ENCODE data around the gene ACOT7. TPM values are rescaled to one million over a fixed set of nuclear protein-coding genes. Genes with fewer than 3 reads are reported as not detected.

ACOT7 gene
- total RNA-seq, 1 experiment from 2014 or later, result 120 TPM

DNA sequence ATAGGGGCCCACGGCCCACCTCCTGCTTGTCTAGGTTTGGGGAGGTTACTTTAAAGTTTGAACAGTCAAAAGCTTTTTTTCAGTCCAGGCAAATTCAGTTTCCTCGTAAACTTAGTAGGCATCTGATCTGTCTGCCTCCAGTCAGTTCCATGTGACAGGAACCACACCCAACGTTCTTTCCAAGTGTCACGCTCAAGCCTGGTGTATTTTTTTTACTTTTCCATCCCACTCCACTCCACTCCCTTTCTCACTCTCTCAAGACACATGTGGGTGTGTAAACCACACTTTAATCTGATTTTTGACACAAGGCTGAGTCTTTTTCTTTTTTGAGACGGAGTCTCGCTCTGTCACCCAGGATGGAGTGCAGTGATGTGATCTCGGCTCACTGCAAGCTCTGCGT lies 72.4 kb downstream of the ACOT7 start:
- Histone ChIP-seq H3K4me1 (ENCODE audit: control insufficient read depth, insufficient read depth, low read length) (no peaks in the 10 kb centered on the region), H3K36me3 (ENCODE audit: control insufficient read depth, insufficient read depth, low read length) (no peaks in the 10 kb centered on the region), H3K9me3 (ENCODE audit: control insufficient read depth, insufficient read depth, low read depth, low read length) (no peaks in the 10 kb centered on the region), H3K27me3 (ENCODE audit: control insufficient read depth, insufficient read depth, low read length) (no peaks in the 10 kb centered on the region), H3K4me3 (ENCODE audit: low read depth in 2 of 2, low read length in 2 of 2) (no peak overlapping the region), H3K27ac (ENCODE audit: low read length) (no peak overlapping the region)
- DNase-seq (ENCODE audit: low read depth, low spot score), result no peak
- in situ Hi-C loops (cut with HindIII; ENCODE audit: low pct_unique_long_range_greater_than_20kb, low sequenced_read_pairs), result no loop called here
- TF ChIP-seq SIN3A (IDR thresholded peaks at IDR 0.05; ENCODE audit: borderline replicate concordance, insufficient read depth, low read depth, low read length) (no peak), POLR2AphosphoS5 (IDR thresholded peaks at IDR 0.05; ENCODE audit: low read depth, low read length) (no peak), TCF7L2 (IDR thresholded peaks at IDR 0.05; ENCODE audit: low read depth, low read length) (no peak)
- TF ChIP-seq, protein P1, sequence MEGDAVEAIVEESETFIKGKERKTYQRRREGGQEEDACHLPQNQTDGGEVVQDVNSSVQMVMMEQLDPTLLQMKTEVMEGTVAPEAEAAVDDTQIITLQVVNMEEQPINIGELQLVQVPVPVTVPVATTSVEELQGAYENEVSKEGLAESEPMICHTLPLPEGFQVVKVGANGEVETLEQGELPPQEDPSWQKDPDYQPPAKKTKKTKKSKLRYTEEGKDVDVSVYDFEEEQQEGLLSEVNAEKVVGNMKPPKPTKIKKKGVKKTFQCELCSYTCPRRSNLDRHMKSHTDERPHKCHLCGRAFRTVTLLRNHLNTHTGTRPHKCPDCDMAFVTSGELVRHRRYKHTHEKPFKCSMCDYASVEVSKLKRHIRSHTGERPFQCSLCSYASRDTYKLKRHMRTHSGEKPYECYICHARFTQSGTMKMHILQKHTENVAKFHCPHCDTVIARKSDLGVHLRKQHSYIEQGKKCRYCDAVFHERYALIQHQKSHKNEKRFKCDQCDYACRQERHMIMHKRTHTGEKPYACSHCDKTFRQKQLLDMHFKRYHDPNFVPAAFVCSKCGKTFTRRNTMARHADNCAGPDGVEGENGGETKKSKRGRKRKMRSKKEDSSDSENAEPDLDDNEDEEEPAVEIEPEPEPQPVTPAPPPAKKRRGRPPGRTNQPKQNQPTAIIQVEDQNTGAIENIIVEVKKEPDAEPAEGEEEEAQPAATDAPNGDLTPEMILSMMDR (IDR thresholded peaks at IDR 0.05), result no peak
- TF ChIP-seq, protein P2, sequence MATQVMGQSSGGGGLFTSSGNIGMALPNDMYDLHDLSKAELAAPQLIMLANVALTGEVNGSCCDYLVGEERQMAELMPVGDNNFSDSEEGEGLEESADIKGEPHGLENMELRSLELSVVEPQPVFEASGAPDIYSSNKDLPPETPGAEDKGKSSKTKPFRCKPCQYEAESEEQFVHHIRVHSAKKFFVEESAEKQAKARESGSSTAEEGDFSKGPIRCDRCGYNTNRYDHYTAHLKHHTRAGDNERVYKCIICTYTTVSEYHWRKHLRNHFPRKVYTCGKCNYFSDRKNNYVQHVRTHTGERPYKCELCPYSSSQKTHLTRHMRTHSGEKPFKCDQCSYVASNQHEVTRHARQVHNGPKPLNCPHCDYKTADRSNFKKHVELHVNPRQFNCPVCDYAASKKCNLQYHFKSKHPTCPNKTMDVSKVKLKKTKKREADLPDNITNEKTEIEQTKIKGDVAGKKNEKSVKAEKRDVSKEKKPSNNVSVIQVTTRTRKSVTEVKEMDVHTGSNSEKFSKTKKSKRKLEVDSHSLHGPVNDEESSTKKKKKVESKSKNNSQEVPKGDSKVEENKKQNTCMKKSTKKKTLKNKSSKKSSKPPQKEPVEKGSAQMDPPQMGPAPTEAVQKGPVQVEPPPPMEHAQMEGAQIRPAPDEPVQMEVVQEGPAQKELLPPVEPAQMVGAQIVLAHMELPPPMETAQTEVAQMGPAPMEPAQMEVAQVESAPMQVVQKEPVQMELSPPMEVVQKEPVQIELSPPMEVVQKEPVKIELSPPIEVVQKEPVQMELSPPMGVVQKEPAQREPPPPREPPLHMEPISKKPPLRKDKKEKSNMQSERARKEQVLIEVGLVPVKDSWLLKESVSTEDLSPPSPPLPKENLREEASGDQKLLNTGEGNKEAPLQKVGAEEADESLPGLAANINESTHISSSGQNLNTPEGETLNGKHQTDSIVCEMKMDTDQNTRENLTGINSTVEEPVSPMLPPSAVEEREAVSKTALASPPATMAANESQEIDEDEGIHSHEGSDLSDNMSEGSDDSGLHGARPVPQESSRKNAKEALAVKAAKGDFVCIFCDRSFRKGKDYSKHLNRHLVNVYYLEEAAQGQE (IDR thresholded peaks at IDR 0.05; ENCODE audit: insufficient read depth in 1 of 2, low read depth in 2 of 2, low read length in 1 of 2), result no peak
- intact Hi-C loops (cut with micrococcal nuclease; ENCODE audit: unreplicated experiment), result no loop called here
- POLR2A ChIA-PET, result no interaction called here
- BruUV-seq (replicated peaks), result no TSS peak
- CTCF ChIA-PET, result no interaction called here
- ATAC-seq, result no peak

DNA sequence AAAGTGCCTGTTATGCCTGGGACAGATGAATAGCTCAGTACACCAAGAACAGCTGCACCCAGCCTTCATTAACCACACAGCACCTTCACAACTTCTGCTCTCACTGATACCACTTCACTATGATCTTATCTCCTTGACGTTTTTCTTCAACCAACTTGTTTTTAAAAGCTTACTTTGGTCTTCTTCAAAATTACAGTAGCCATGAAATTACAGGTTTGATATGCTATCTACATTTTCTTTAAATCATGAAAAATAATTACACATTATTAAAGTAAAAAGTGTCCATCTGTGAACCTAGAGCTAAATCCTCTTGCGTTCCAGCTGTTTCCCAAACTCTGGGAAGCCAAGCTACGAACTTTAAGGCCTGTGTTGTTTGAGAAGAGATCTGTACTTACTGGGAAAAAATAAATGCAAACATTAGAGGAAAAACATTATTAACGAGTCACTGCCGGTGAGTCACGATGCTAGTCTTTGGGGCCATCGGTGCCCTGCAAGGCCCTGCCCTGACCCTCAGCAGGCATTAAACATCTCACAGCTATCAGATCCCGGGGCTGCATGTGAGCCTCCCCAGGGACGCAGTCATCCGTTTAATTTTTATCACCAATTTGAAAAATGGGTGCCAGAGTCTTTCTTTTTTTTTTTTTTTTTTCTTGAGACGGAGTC lies 76.3 kb downstream of the ACOT7 start:
- BruUV-seq (replicated peaks), result no TSS peak
- in situ Hi-C loops (cut with HindIII; ENCODE audit: low pct_unique_long_range_greater_than_20kb, low sequenced_read_pairs) (no loop called here), intact Hi-C loops (cut with micrococcal nuclease; ENCODE audit: unreplicated experiment) (no loop called here)
- ATAC-seq (no peak), DNase-seq (ENCODE audit: low read depth, low spot score) (no peak)
- Histone ChIP-seq H3K9me3 (ENCODE audit: control insufficient read depth, insufficient read depth, low read depth, low read length) (no peaks in the 10 kb centered on the region), H3K27me3 (ENCODE audit: control insufficient read depth, insufficient read depth, low read length) (no peaks in the 10 kb centered on the region), H3K4me1 (ENCODE audit: control insufficient read depth, insufficient read depth, low read length) (no peaks in the 10 kb centered on the region), H3K27ac (ENCODE audit: low read length) (no peak overlapping the region), H3K4me3 (ENCODE audit: low read depth in 2 of 2, low read length in 2 of 2) (no peak overlapping the region), H3K36me3 (ENCODE audit: control insufficient read depth, insufficient read depth, low read length) (no peaks in the 10 kb centered on the region)
- POLR2A ChIA-PET, result no interaction called here
- CTCF ChIA-PET, result no interaction called here
- TF ChIP-seq, protein P2 (IDR thresholded peaks at IDR 0.05; ENCODE audit: insufficient read depth in 1 of 2, low read depth in 2 of 2, low read length in 1 of 2), result no peak
- TF ChIP-seq POLR2AphosphoS5 (IDR thresholded peaks at IDR 0.05; ENCODE audit: low read depth, low read length) (no peak), TCF7L2 (IDR thresholded peaks at IDR 0.05; ENCODE audit: low read depth, low read length) (no peak), SIN3A (IDR thresholded peaks at IDR 0.05; ENCODE audit: borderline replicate concordance, insufficient read depth, low read depth, low read length) (no peak)
- TF ChIP-seq, protein P1 (IDR thresholded peaks at IDR 0.05), result no peak

Data from Panc1 (cell line).